Measurements from ENCODE around the gene COQ6.
"Not testable (repeated sequence)": the region's sequence is repeated elsewhere in the genome, so short reads cannot be mapped to it uniquely, and the experiment has no call there.

COQ6 gene

GRCh38 chr14:73977896-73978295 lies 27.8 kb downstream of the COQ6 start:
- no peaks in the 10 kb centered on the region for H3K9me3 ChIP-seq (ENCODE audit: control insufficient read depth, insufficient read depth, low read length)
- H3K27ac ChIP-seq (ENCODE audit: low read depth, low read length): no peak overlapping the region
- H3K9ac ChIP-seq (ENCODE audit: low read depth, low read length): no peak overlapping the region
- H3K36me3 ChIP-seq (ENCODE audit: control insufficient read depth, insufficient read depth, low read length): peaks cover 8% of the 10 kb centered on the region; the same call in 1 of the 2 replicates
- H3K27me3 ChIP-seq (ENCODE audit: control insufficient read depth, insufficient read depth, low read length): no peaks in the 10 kb centered on the region
- no peak overlapping the region for H3K4me3 ChIP-seq (ENCODE audit: low read depth, low read length)
- H3K4me1 ChIP-seq (ENCODE audit: control insufficient read depth, insufficient read depth, low read length): no peaks in the 10 kb centered on the region

GRCh38 chr14:73988065-73988464 lies 38.0 kb downstream of the COQ6 start:
- H3K27ac ChIP-seq (ENCODE audit: low read depth, low read length): no peak overlapping the region
- no peak overlapping the region for H3K4me3 ChIP-seq (ENCODE audit: low read depth, low read length)
- no peaks in the 10 kb centered on the region for H3K4me1 ChIP-seq (ENCODE audit: control insufficient read depth, insufficient read depth, low read length)
- no peak overlapping the region for H3K9ac ChIP-seq (ENCODE audit: low read depth, low read length)
- H3K27me3 ChIP-seq (ENCODE audit: control insufficient read depth, insufficient read depth, low read length): no peaks in the 10 kb centered on the region
- peaks cover 15% of the 10 kb centered on the region for H3K36me3 ChIP-seq (ENCODE audit: control insufficient read depth, insufficient read depth, low read length)
- no peaks in the 10 kb centered on the region for H3K9me3 ChIP-seq (ENCODE audit: control insufficient read depth, insufficient read depth, low read length)

GRCh38 chr14:73988656-73989055 lies 38.6 kb downstream of the COQ6 start:
- H3K4me3 ChIP-seq (ENCODE audit: low read depth, low read length); H3K9me3 ChIP-seq (ENCODE audit: control insufficient read depth, insufficient read depth, low read length); H3K9ac ChIP-seq (ENCODE audit: low read depth, low read length); H3K27me3 ChIP-seq (ENCODE audit: control insufficient read depth, insufficient read depth, low read length); H3K27ac ChIP-seq (ENCODE audit: low read depth, low read length); H3K4me1 ChIP-seq (ENCODE audit: control insufficient read depth, insufficient read depth, low read length): not testable (repeated sequence)
- H3K36me3 ChIP-seq (ENCODE audit: control insufficient read depth, insufficient read depth, low read length): peaks cover 17% of the 10 kb centered on the region

- Histone ChIP-seq H3K9ac (ENCODE audit: low read depth, low read length) (no peak overlapping the region), H3K4me1 (ENCODE audit: control insufficient read depth, insufficient read depth, low read length) (no peaks in the 10 kb centered on the region), H3K9me3 (ENCODE audit: control insufficient read depth, insufficient read depth, low read length) (no peaks in the 10 kb centered on the region), H3K27me3 (ENCODE audit: control insufficient read depth, insufficient read depth, low read length) (no peaks in the 10 kb centered on the region), H3K4me3 (ENCODE audit: low read depth, low read length) (no peak overlapping the region), H3K27ac (ENCODE audit: low read depth, low read length) (no peak overlapping the region), H3K36me3 (ENCODE audit: control insufficient read depth, insufficient read depth, low read length) (peaks cover 15% of the 10 kb centered on the region)
These were observed 41.0 kb downstream of the COQ6 start for GRCh38 chr14:73991092-73991491.

DNA sequence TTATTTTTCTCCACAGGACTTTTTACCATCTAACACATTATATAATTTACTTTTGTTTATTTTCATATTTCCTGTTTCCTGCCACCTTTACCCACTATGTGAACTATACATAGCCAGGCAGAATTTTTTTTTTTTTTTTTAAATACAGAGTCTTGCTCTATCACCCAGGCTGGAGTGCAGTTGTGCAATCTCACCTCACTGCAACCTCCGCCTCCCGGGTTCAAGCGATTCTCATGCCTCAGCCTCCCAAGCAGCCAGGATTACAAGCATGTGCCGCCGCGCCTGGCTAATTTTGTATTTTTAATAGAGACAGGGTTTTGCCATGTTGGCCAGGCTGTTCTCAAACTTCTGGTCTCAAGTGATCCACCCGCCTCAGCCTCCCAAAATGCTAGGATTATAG lies 44.8 kb downstream of the COQ6 start:
- not testable (repeated sequence) for H3K27ac ChIP-seq (ENCODE audit: low read depth, low read length); H3K27me3 ChIP-seq (ENCODE audit: control insufficient read depth, insufficient read depth, low read length); H3K36me3 ChIP-seq (ENCODE audit: control insufficient read depth, insufficient read depth, low read length); H3K9me3 ChIP-seq (ENCODE audit: control insufficient read depth, insufficient read depth, low read length); H3K4me1 ChIP-seq (ENCODE audit: control insufficient read depth, insufficient read depth, low read length); H3K4me3 ChIP-seq (ENCODE audit: low read depth, low read length); H3K9ac ChIP-seq (ENCODE audit: low read depth, low read length)

- Histone ChIP-seq H3K4me3 (ENCODE audit: low read depth, low read length) (no peak overlapping the region), H3K9ac (ENCODE audit: low read depth, low read length) (no peak overlapping the region), H3K27ac (ENCODE audit: low read depth, low read length) (no peak overlapping the region), H3K9me3 (ENCODE audit: control insufficient read depth, insufficient read depth, low read length) (no peaks in the 10 kb centered on the region), H3K4me1 (ENCODE audit: control insufficient read depth, insufficient read depth, low read length) (no peaks in the 10 kb centered on the region), H3K36me3 (ENCODE audit: control insufficient read depth, insufficient read depth, low read length) (peaks cover 6% of the 10 kb centered on the region), H3K27me3 (ENCODE audit: control insufficient read depth, insufficient read depth, low read length) (no peaks in the 10 kb centered on the region)
These were observed 45.9 kb downstream of the COQ6 start for GRCh38 chr14:73995977-73996378.

DNA sequence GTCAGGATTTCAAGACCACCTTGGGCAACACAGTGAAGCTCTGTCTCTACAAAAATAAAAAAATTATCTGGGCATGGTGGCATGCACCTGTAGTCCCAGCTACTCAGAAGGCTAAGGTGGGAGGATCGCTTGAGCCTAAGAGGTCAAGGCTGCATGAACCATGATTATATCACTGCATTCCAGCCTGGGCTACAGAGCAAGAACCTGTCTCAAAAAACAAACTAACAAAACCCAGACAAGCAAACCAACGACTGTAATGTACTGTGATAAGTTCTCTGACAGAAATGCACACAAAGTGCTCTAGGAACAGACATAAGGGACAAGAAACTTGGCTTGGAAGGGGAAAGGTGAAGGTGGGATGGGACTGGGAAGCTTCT lies 46.6 kb downstream of the COQ6 start:
- no peak overlapping the region for H3K4me3 ChIP-seq (ENCODE audit: low read depth, low read length)
- H3K9me3 ChIP-seq (ENCODE audit: control insufficient read depth, insufficient read depth, low read length): no peaks in the 10 kb centered on the region
- H3K9ac ChIP-seq (ENCODE audit: low read depth, low read length): no peak overlapping the region
- H3K27ac ChIP-seq (ENCODE audit: low read depth, low read length): no peak overlapping the region
- no peaks in the 10 kb centered on the region for H3K27me3 ChIP-seq (ENCODE audit: control insufficient read depth, insufficient read depth, low read length)
- no peaks in the 10 kb centered on the region for H3K4me1 ChIP-seq (ENCODE audit: control insufficient read depth, insufficient read depth, low read length)
- H3K36me3 ChIP-seq (ENCODE audit: control insufficient read depth, insufficient read depth, low read length): peaks cover 6% of the 10 kb centered on the region

- H3K4me3 ChIP-seq (ENCODE audit: low read depth, low read length): no peak overlapping the region
- peaks cover 6% of the 10 kb centered on the region for H3K36me3 ChIP-seq (ENCODE audit: control insufficient read depth, insufficient read depth, low read length)
- H3K4me1 ChIP-seq (ENCODE audit: control insufficient read depth, insufficient read depth, low read length): no peaks in the 10 kb centered on the region
- H3K27me3 ChIP-seq (ENCODE audit: control insufficient read depth, insufficient read depth, low read length): no peaks in the 10 kb centered on the region
- H3K27ac ChIP-seq (ENCODE audit: low read depth, low read length): no peak overlapping the region
- no peaks in the 10 kb centered on the region for H3K9me3 ChIP-seq (ENCODE audit: control insufficient read depth, insufficient read depth, low read length)
- no peak overlapping the region for H3K9ac ChIP-seq (ENCODE audit: low read depth, low read length)
These were observed 47.2 kb downstream of the COQ6 start for GRCh38 chr14:73997108-73997943.

DNA sequence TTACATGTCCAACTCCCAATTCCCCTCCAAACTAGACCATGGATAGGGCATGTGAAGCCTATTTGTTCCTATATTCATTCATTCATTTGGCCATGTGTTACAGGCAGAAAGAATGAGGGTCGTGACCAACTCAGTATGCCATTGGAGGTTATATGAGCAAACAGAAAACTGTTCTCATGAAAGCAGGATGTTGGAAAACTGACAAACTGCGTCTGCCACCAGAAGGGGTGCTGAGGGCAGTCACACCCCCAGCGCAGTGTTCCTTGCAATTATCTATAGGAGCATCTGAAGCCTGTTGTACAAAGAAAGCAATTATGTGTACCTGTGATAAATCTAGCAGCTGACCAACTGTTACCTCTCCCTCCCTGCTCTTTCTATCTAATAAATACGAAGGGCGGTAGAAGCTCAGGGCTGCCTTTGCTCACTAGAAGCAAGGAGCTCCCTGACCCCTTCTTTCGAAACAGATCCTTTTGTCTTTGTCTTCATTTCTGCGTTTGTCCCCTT lies 47.9 kb downstream of the COQ6 start:
- Histone ChIP-seq H3K27ac (ENCODE audit: low read depth, low read length) (no peak overlapping the region), H3K9me3 (ENCODE audit: control insufficient read depth, insufficient read depth, low read length) (no peaks in the 10 kb centered on the region), H3K36me3 (ENCODE audit: control insufficient read depth, insufficient read depth, low read length) (peaks cover 5% of the 10 kb centered on the region), H3K9ac (ENCODE audit: low read depth, low read length) (no peak overlapping the region), H3K27me3 (ENCODE audit: control insufficient read depth, insufficient read depth, low read length) (no peaks in the 10 kb centered on the region), H3K4me3 (ENCODE audit: low read depth, low read length) (no peak overlapping the region), H3K4me1 (ENCODE audit: control insufficient read depth, insufficient read depth, low read length) (no peaks in the 10 kb centered on the region)

GRCh38 chr14:73998726-73999125 lies 48.6 kb downstream of the COQ6 start:
- H3K27ac ChIP-seq (ENCODE audit: low read depth, low read length): no peak overlapping the region
- no peak overlapping the region for H3K9ac ChIP-seq (ENCODE audit: low read depth, low read length)
- no peaks in the 10 kb centered on the region for H3K4me1 ChIP-seq (ENCODE audit: control insufficient read depth, insufficient read depth, low read length)
- peaks cover 7% of the 10 kb centered on the region for H3K36me3 ChIP-seq (ENCODE audit: control insufficient read depth, insufficient read depth, low read length)
- no peak overlapping the region for H3K4me3 ChIP-seq (ENCODE audit: low read depth, low read length)
- no peaks in the 10 kb centered on the region for H3K27me3 ChIP-seq (ENCODE audit: control insufficient read depth, insufficient read depth, low read length)
- H3K9me3 ChIP-seq (ENCODE audit: control insufficient read depth, insufficient read depth, low read length): no peaks in the 10 kb centered on the region

DNA sequence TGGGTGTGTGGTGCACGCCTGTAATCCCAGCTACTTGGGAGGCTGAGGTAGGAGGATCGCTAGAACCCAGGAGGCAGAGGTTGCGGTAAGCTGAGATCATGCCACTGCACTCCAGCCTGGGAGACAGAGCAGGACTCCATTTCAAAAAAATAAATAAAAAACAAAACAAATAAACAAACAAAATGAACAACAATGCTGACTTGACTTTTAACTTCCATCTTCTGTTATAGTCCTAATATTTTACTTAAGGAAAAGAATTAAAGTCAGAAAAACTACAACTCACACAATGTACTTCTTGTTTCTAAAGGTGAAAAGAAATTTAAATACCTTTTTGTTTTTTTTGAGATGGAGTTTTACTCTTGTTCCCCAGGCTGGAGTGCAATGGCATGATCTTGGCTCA lies 55.6 kb downstream of the COQ6 start:
- not testable (repeated sequence) for H3K4me3 ChIP-seq (ENCODE audit: low read depth, low read length); H3K36me3 ChIP-seq (ENCODE audit: control insufficient read depth, insufficient read depth, low read length); H3K9me3 ChIP-seq (ENCODE audit: control insufficient read depth, insufficient read depth, low read length); H3K4me1 ChIP-seq (ENCODE audit: control insufficient read depth, insufficient read depth, low read length); H3K9ac ChIP-seq (ENCODE audit: low read depth, low read length); H3K27ac ChIP-seq (ENCODE audit: low read depth, low read length); H3K27me3 ChIP-seq (ENCODE audit: control insufficient read depth, insufficient read depth, low read length)
